HG02610 (cell line): ENCODE results near the gene SMPD3.
A peak's percentile ranks its signal among the peaks of the same experiment; 100 is the strongest.

Source experiments
- ATAC-seq: cut with Tn5 transposase; IDR thresholded peaks from one replicate; pipeline ENCODE4 v1.9.1; 2021; ENCODE audit warnings: mild to moderate bottlenecking, moderate library complexity; ENCODE audit not compliant: unreplicated experiment

The SMPD3 gene

DNA sequence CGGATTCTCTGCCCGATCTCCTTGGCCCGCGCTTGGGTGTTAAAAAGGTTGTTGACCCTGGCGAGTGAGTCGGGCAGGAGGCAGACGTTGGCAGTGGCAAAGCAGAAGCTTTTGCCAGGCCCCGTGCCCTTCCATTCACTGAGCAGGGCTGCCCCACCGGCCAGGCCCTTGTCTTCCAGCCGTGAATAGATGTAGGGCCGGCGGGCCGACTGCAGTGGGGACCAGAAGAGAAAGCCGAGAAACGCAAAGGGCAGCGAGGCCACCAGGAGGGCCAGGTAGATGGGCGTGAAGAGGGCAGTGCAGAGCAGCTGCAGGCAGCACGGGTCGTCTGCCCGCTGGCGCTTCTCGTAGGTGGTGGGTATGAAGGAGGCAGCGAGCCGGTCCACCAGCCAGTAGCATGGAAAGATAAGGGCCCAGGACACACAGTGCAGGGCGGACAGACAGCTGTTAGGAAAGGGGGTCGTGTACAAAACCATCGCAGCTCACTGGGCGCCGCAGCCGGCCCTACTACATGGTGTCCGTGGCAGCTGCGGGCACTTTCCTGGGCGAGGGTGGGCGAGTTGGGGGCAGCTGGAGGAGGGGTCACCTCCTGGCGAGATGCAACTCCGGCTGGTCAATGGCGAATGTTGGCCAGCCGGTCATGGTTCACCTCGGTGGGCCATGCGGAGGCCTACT lies 76.5 kb downstream of the SMPD3 start:
- no peak for ATAC-seq

DNA sequence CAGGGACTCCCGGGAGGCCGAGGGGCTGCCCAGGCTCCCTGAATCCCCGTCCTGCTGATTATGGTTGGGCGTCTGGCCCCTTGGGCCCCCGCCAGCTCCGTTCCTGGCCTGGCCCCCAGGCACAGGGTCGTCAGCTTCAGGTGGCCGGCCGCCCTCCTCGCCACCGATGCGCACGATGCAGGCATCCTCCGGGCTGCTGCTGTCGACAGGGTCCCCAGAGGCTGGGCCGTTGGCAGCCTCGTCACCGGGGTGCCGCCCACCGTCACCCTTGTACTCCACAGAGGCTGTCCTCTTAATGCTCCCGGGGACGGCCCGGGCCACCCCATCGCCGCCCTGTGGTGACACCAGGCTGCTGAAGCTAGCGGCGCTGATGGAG lies 77.0 kb downstream of the SMPD3 start:
- ATAC-seq, result no peak

DNA sequence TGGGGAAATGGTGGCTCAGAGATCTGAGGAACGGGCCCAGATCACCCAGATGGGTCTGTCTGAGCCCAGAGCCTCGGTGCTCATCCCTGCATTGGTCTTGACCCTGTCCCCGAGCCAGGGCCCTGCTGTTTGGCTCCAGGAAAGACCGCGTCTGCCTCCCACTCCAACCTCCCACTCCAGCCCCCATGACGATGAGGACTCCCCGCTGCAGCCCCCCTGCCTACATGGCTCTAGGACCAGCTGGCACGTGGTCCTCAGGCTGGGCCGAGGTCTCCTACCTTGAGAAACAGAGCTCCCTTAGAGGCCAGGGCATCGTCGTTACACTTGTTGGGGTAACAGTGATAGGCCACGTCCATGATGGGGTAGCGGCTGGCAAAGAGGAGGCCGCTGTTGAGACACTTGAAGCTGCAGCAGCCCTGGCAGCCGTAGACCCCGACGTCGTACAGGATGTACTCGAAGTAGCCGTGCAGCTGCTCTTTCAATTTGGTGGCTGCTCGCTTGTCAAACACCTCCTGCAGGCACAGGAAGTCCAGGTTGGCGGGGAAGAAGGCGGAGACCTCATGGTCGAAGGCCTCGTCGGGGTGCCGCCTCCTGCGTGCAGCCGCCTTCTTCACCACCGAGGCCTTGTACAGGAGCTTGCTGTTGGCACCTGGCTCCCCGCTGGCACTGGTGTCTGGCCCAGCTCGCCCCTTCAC lies 77.6 kb downstream of the SMPD3 start:
- no peak for ATAC-seq

DNA sequence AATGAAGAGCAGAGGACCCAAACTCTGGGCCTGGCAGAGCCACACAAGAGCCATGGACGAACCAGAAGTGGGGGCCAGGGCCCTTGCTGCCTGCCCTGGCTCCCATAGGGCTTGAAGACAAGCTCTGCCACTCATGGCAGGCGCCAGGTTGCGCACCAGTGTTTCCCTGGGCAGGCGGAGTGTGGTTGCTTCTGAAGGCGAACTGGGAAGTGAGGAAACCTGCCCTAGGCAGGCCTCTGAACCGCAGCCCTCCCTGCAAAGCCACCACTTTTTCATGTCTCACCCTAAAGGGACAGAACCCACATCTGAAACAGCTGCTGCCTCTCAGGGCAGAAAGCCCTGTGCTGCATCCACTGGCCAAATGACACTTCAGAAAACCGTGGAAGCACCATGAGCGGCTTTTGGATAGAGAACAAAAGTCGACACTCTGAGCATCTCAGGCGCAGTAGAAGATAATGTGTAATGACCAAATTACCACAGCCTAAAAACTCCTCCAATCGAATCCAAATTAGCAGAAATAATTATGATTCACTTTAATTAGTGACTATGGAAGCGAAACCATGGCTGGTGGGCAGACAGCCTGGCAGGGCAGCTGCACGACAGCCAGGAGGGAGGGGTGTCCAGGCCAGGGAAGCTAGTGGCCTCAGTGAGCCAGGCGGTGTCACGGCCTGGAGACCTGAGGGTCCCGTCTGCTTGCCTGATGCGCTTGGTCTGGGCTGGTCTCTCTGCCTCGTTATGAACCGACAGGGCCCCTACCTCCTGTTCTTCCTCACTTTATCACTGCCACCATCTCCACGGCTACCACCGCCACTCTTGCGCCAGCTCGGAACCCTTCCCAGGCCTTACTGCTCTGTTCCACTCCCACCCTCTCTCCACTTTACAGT lies 78.4 kb downstream of the SMPD3 start:
- ATAC-seq, result peak; percentile 57

DNA sequence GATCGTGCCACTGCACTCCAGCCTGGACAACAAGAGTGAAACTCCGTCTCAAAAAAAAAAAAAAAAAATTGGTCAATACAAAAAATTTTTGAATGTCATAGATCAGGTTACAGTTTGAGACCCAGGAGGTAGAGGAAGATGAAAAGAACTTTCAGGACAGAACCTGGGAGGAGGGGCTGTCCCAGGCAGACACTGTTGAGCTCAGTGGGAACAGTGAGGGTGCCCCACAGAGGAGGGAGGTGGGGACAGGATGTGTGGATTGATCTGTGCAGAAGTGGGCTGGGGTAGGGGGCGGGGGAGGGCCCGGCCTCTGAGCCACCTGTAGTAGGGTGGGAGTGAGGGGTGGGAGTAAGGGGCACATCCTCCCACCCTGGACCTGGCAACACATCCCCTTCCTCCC lies 79.1 kb downstream of the SMPD3 start:
- ATAC-seq, result no peak

DNA sequence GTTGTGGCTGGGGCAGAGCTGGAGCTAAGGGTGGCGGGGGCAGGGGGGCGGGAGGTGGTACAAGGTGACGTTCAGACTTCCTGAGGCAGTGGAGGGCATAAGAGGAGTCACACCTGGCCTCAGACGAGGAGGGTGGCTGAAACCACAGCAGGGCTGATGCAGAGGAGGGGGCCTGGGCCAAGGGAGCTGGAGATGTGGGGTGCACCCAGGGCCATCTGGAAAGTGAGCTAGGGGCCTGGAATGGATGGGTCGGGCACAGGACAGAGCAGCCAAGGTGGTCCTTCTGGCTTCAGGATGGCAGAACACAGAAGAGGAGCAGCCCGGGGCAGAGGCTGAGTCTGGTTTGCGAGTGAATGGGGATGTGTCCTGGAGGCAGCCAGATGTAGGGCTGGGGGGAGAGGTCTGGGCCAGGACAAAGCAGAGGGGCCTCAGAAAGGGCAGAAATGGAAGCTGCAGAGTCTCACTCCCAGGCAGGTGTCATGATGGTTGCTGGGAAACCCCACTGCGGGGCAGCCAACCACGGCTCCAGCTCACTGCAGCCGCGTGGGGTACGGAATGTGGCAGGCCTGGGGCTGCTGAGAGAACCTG lies 79.9 kb downstream of the SMPD3 start:
- peak; percentile 44 for ATAC-seq

DNA sequence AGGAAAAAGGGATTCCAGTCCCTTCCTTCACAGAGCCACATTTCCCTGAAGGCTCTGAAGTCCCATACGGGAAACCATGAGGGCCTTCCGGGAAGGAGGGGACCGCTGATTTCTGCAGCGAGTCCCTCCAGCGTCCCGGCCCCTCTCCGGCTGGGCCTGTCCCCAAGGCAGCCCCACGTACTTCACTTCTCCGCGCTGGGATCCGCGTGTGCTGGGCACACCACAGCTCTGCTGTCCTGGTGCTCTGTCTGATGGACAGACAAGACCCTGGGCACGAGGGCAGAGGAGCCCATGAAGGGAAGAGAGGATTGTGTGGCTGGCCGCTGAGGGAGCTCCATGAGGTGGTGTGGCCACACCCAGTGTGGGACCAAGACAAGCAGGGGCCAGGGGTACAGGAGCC lies 80.4 kb downstream of the SMPD3 start:
- no peak for ATAC-seq

DNA sequence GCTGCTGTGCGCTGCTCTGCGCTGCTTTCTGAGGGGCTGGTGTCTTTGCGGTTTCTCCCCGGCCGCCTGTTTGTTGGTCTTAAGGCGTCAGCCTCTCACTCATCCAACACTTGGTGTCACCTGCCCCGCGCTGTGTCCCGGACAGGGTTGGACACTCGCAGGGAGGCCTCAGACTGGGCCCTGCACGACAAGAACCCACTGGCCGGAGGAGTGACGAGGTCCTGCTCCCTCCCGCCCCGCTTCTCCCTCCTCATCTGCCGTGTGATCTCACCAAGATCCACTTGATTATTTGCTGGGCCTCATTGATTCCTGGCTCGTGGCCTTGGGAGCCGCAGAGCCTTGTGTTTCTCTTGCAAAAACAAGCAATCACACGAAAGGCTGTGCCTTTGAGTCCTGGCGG lies 80.9 kb downstream of the SMPD3 start:
- ATAC-seq, result no peak

DNA sequence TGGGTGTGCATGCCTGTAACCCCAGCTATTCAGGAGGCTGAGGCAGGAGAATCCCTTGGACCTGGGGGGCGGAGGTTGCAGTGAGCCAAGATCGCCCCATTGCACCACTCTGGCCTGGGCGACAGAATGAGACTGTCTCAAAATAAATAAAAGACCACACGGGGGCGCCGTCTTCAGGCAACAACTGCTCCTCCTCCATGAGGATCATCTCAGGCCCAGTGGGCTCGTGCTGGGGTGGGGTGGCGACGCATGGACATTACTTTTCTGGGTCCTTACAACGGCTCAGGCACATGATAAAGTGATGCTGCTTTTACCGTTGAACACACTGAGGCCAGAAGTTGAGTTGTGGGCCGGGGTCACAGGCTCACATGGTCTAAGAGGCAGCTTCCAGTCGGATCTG lies 81.3 kb downstream of the SMPD3 start:
- ATAC-seq, result no peak

DNA sequence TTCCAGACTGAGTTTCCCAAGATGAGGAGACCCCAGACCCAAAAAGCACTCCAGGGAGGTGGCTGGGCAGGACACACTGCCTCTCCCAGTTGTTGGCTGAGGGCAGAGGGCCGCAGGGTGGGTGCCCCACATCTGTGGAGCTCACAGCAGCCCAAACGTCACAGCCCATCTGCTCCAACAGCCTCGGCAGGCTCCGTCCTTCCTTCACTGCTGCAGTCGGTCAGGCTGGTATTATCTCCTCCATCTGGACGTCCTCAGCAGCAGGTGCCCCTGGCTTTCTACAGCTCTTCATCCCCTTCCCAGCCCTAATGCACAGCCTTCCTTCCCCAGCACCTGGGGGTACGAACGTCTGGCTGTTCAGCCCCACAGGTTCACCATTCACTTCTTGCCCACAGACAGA lies 82.2 kb downstream of the SMPD3 start:
- no peak for ATAC-seq

DNA sequence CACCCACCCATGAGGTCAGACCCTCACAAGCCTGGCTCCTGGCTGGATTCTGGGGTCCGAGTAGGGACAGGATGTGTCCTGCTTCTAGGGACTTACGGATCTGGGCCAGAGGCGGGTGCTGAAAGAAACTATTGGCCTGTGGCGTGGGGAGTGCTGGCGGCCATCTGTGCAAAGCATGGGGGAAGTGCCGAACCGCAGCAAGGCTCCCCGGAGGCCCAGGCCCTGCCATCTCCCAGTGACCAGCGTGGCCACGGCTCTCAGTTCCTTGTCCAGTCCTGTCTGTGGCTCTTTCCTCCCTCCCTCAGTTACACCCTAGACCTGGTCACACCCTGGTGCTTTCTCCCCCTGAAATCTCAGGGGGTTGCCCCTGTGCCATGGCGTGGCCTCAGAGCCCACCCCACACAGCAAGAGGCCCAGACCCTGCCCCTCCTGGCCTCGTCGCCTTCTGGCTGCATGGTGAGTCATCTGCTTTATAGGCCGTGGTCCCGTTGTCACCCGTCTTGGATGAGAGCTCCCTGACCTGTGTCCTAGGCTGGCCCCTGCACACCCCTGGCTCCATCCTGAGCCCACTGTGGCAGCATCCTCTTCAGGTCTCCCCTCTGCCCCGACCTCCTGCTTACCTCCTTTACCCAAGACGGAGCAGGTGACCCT lies 83.0 kb downstream of the SMPD3 start:
- no peak for ATAC-seq

DNA sequence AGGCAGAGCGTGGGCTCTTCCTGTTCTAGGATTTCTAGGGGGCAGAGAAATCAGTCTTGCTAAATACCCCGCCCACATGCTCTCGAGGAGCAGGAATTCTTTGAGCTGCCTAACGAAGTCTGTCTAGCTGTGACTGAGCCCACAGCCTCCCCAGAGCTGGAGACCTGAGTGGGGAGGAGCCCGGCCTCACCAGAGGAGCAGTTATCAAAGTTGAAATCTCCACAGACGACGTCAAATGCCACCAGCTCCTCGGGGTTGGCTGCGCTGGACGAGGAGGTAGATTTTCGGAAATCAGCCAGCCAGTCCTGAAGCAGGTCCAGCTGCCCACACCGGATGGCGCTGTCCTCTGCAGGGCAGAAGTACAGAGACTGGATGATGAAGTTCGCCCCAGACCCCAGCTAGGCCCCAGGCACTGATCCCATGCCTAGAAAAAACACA lies 83.7 kb downstream of the SMPD3 start:
- no peak for ATAC-seq

DNA sequence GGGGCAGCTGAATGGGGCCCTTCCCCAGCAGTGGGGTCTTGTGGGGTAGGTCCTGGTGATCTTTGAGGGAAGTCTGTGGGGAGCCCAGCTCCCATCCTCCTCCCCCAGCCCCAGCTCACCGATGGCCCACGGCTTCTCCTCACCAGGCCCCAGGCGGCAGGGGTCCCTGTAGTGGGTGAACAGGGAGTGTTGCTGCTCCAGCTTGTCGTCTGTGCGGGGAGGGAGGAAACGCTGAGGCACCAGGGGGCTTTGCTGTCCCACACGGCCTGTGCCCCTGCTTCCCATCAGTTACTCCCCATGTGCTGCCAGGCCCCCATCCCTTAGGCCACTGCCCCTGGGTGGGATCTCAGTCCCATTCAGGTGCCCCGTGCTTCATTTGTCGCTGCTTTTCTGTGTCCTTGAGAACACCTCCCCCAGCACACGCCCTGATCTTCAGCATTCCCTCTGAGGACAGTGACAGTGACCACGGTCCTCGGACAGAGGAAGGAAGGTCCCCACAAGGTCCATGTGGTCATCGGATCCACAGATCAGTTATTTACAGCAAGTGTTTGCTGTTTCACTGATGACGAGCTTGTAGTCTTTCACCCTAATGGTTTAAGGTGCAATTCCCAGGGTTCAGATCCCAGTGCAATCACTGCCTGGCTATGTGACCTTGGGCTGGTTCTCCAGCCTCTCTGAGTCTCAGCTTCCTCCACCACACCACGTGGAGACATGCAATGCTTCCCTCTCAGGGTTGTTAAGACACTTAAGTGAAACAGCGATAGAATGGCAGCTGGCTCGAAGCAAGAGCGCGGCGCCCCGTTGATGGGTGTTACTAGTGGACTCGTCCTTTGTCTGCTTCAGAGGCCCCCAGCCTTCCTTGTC lies 84.4 kb downstream of the SMPD3 start:
- ATAC-seq, result no peak

DNA sequence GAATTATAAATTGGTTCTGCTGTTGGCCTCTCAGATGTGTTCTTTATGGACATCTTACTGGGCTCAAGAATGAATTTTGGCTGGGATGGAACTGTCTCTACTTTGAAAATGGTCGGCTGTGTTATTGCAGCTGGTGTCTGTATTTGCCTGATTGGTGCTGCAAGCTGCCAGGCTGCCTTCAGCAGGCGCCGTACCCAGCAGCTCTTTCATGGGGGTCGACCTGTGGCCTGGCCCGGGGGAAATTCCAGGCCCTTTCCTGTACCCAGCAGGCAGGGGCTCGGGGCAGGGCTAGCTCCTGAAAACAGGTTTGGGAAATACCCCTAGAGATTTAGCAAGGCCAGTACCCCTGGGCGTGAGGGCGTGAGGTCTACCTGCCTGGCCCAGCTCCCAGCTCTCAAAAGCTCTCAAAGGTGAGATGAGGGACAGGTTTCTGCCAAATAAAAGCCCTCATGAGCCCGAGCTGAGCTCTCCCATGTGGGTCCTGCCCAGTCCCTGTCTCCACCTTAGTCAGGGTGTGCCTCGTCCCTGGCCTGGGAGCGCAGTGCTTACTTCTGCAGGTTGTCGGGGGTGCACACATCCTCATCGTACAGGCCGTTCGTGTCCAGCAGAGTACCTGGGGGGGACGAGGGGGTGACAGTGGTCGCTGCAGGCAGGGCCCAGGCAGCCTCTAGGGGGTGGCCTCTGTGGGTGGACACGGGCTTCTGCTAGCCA lies 85.2 kb downstream of the SMPD3 start:
- no peak for ATAC-seq

DNA sequence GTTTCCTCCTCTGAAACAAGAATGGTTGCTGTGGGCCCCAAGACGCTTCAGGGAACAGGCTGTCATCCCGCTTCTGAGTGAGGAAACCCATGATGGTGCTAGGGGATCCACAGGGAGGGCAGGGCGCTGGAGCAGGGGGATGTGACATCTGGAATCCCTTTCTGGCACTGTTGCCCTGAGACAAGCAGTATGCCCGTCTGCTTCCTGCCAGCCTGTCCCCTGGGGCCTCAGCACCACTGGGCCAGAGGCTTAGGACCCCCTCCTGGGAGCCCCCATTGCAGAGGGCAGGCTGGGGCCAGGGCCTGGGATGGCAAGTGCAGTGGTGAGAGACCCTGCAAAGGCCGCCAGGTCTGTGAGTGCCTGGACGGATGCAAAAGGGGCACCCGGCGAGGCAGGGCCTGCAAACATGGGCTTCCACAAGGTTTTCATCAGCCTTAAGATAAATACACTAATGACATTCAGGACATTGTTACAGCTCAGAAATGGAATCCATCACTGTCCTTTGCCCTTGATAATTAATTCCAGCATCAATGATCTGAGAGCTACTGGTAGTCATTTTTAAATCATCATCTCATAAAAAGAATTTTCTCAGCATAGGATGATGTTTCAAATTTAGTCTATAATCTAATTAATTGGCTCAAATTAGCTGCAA lies 85.9 kb downstream of the SMPD3 start:
- no peak for ATAC-seq

DNA sequence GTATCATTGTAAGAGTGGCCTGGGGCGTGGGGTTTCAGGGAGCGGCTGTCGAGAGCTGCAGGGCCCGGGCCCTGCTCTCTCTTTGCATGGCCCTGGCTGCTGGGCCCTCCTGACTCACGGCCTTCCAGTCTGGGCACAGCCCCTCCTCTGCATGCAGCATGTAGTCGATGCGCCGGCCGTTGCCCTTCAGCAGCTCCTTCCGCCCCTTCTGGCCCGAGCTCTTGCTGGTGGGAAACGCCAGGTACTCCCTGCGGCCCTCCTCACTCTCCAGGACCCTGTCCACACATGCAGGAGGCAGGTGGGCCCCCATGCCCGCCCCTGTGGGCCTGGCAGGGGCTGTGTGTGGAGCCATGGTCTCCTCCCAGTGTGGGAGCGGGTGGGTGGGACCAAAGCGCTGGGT lies 86.8 kb downstream of the SMPD3 start:
- no peak for ATAC-seq

DNA sequence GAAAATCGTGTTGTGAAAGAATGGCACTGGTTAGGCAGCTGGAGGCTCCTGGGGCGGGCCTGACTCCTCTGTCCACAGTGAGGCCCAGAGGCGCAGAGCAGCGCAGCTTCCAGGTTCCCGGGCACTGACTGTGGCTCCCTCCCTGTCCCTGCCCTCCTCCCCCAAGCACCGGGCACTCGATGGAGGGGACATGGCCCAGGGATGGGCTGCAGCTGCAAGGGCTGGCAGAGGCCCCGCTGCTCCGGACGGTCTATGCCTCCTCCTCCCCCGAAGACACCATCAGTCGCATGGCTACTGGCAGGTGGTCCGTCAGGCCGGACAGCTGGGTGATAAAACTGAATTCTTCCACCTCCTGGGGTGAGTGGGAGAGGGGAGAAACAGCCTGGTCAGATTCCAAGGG lies 87.4 kb downstream of the SMPD3 start:
- ATAC-seq, result no peak

DNA sequence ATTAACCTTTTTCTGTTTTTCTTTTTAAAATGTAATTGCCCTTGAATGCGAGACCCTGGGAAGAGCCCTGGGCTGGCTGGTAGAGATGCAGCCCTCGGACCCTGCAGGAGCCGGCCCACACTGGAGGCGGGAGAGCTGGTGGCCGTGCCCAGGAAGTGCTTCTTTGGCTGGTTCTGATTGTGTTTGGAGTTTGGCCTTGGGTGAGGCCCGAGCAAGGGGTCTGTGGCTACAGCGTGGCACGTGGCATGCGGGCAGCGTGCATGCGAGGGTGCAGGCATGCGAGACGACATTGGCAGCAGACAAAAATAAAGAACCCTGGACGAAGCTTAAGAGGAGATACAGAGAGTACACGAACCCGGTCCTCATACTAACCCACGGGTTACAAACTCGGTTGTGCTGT lies 87.8 kb downstream of the SMPD3 start:
- no peak for ATAC-seq
